Measurements from ENCODE around the gene CCDC122. TPM values are rescaled to one million over a fixed set of nuclear protein-coding genes. Genes with fewer than 3 reads are reported as not detected.
"Not testable (repeated sequence)": the region's sequence is repeated elsewhere in the genome, so short reads cannot be mapped to it uniquely, and the experiment has no call there.

The CCDC122 gene
- total RNA-seq, 1 donor, result 4.7 TPM

GRCh38 chr13:43838909-43839308 is 40.6 kb downstream of the CCDC122 start:
- no peaks in the 10 kb centered on the region for H4K20me1 ChIP-seq (ENCODE audit: insufficient read depth, low read length)
- no peak overlapping the region for H2AFZ ChIP-seq (ENCODE audit: low read length)
- TF ChIP-seq CTCF (IDR thresholded peaks at IDR 0.05; ENCODE audit: extremely low read depth, low read depth, low read length), result no peak
- no peak overlapping the region for H3K4me3 ChIP-seq (ENCODE audit: insufficient read depth, low read length)
- H3K4me2 ChIP-seq (ENCODE audit: insufficient read depth, low read length), result no peak overlapping the region
- H3K9me3 ChIP-seq (ENCODE audit: low read depth, low read length), result no peaks in the 10 kb centered on the region
- H3K27ac ChIP-seq (ENCODE audit: low read depth, low read length), result no peak overlapping the region
- no peaks in the 10 kb centered on the region for H3K79me2 ChIP-seq (ENCODE audit: insufficient read depth, low read length)
- H3K4me1 ChIP-seq (ENCODE audit: insufficient read depth, low read length), result peaks cover 5% of the 10 kb centered on the region
- no peaks in the 10 kb centered on the region for H3K36me3 ChIP-seq (ENCODE audit: insufficient read depth, low read length)
- no peaks in the 10 kb centered on the region for H3K27me3 ChIP-seq (ENCODE audit: insufficient read depth, low read length)
- no peak for DNase-seq (ENCODE audit: insufficient read length, low spot score, missing footprints)

- Histone ChIP-seq H3K79me2 (ENCODE audit: insufficient read depth, low read length) (no peaks in the 10 kb centered on the region), H3K9me3 (ENCODE audit: low read depth, low read length) (no peaks in the 10 kb centered on the region), H3K4me2 (ENCODE audit: insufficient read depth, low read length) (no peak overlapping the region), H3K4me3 (ENCODE audit: insufficient read depth, low read length) (no peak overlapping the region), H3K4me1 (ENCODE audit: insufficient read depth, low read length) (peaks cover 25% of the 10 kb centered on the region), H3K27me3 (ENCODE audit: insufficient read depth, low read length) (no peaks in the 10 kb centered on the region), H3K27ac (ENCODE audit: low read depth, low read length) (no peak overlapping the region), H4K20me1 (ENCODE audit: insufficient read depth, low read length) (no peaks in the 10 kb centered on the region), H2AFZ (ENCODE audit: low read length) (no peak overlapping the region), H3K36me3 (ENCODE audit: insufficient read depth, low read length) (no peaks in the 10 kb centered on the region)
- no peak for TF ChIP-seq CTCF (IDR thresholded peaks at IDR 0.05; ENCODE audit: extremely low read depth, low read depth, low read length)
- no peak for DNase-seq (ENCODE audit: insufficient read length, low spot score, missing footprints)
These were observed 43.8 kb downstream of the CCDC122 start for GRCh38 chr13:43835701-43836100.

GRCh38 chr13:43831088-43831487 is 48.5 kb downstream of the CCDC122 start:
- Histone ChIP-seq H3K27me3 (ENCODE audit: insufficient read depth, low read length) (no peaks in the 10 kb centered on the region), H3K4me1 (ENCODE audit: insufficient read depth, low read length) (peaks cover 27% of the 10 kb centered on the region), H4K20me1 (ENCODE audit: insufficient read depth, low read length) (no peaks in the 10 kb centered on the region), H3K79me2 (ENCODE audit: insufficient read depth, low read length) (no peaks in the 10 kb centered on the region), H3K4me3 (ENCODE audit: insufficient read depth, low read length) (peak overlapping the region; percentile 8), H3K4me2 (ENCODE audit: insufficient read depth, low read length) (peak overlapping the region; percentile 73), H3K36me3 (ENCODE audit: insufficient read depth, low read length) (no peaks in the 10 kb centered on the region), H3K27ac (ENCODE audit: low read depth, low read length) (peak overlapping the region; percentile 58), H2AFZ (ENCODE audit: low read length) (no peak overlapping the region), H3K9me3 (ENCODE audit: low read depth, low read length) (no peaks in the 10 kb centered on the region)
- TF ChIP-seq CTCF (IDR thresholded peaks at IDR 0.05; ENCODE audit: extremely low read depth, low read depth, low read length), result no peak
- no peak for DNase-seq (ENCODE audit: insufficient read length, low spot score, missing footprints)

DNA sequence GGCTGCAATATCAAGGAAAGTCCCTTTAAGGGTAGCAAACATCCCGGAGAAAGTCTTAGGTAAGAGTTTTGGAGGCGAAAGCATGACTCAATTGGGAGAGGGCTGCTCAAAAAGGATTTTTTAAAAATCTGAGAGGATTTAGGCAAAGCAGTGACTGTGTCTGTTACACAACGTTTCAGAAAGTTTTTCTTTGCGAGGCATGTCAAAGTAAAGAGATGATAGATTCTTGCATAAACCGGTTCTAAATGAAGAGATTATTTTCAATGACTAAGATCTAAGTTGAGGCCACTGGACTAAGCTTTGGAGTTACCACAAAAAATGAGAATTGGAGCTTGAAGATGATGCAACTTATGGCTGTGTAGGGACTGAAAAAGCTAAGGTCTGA is 49.1 kb downstream of the CCDC122 start:
- no peaks in the 10 kb centered on the region for H3K79me2 ChIP-seq (ENCODE audit: insufficient read depth, low read length)
- peak overlapping the region; percentile 61 for H2AFZ ChIP-seq (ENCODE audit: low read length)
- no peaks in the 10 kb centered on the region for H3K9me3 ChIP-seq (ENCODE audit: low read depth, low read length)
- TF ChIP-seq CTCF (IDR thresholded peaks at IDR 0.05; ENCODE audit: extremely low read depth, low read depth, low read length), result no peak
- H3K27me3 ChIP-seq (ENCODE audit: insufficient read depth, low read length), result no peaks in the 10 kb centered on the region
- H4K20me1 ChIP-seq (ENCODE audit: insufficient read depth, low read length), result no peaks in the 10 kb centered on the region
- H3K4me3 ChIP-seq (ENCODE audit: insufficient read depth, low read length), result peak overlapping the region; percentile 40
- peak overlapping the region; percentile 73 for H3K4me2 ChIP-seq (ENCODE audit: insufficient read depth, low read length)
- DNase-seq (ENCODE audit: insufficient read length, low spot score, missing footprints), result peak; percentile 84
- H3K27ac ChIP-seq (ENCODE audit: low read depth, low read length), result peak overlapping the region; percentile 58
- no peaks in the 10 kb centered on the region for H3K36me3 ChIP-seq (ENCODE audit: insufficient read depth, low read length)
- H3K4me1 ChIP-seq (ENCODE audit: insufficient read depth, low read length), result peaks cover 27% of the 10 kb centered on the region

- not testable (repeated sequence) for H2AFZ ChIP-seq (ENCODE audit: low read length); H4K20me1 ChIP-seq (ENCODE audit: insufficient read depth, low read length); DNase-seq (ENCODE audit: insufficient read length, low spot score, missing footprints); H3K4me2 ChIP-seq (ENCODE audit: insufficient read depth, low read length); H3K9me3 ChIP-seq (ENCODE audit: low read depth, low read length); H3K27me3 ChIP-seq (ENCODE audit: insufficient read depth, low read length); H3K4me3 ChIP-seq (ENCODE audit: insufficient read depth, low read length); H3K27ac ChIP-seq (ENCODE audit: low read depth, low read length); H3K36me3 ChIP-seq (ENCODE audit: insufficient read depth, low read length); H3K79me2 ChIP-seq (ENCODE audit: insufficient read depth, low read length); H3K4me1 ChIP-seq (ENCODE audit: insufficient read depth, low read length)
These were observed 54.9 kb downstream of the CCDC122 start for GRCh38 chr13:43824656-43825055.

All from osteoblast (primary cell).